Muscle of arm (tissue), 12 donors: ENCODE data around the gene VGF. TPM values are rescaled to one million over a fixed set of nuclear protein-coding genes. Genes with fewer than 3 reads are reported as not detected.

ENCODE experiments used
- DNase-seq: peaks from one replicate; pipeline ENCODE4 v3.0.0-alpha.2; 2013
- polyA plus RNA-seq, 12 donors: library from polyadenylated mRNA; unstranded; fragments of 120-200 nt; gene quantifications; one replicate each; pipeline ENCODE4 v1.2.1, GENCODE V29; 2013; ENCODE audit not compliant: insufficient read length in 12 of 12

VGF gene
- polyA plus RNA-seq, 12 donors: not detected

- DNase-seq: no peak
Observed at GRCh38 chr7:101186194-101186593, 20.8 kb upstream of the VGF start.

- no peak for DNase-seq
Observed at GRCh38 chr7:101185258-101185839, 20.0 kb upstream of the VGF start.

GRCh38 chr7:101180130-101180755, 14.9 kb upstream of the VGF start, which contains the start of gene NAT16:
Gene NAT16, minus strand, starts transcription at chr7:101180293. Its CDS starts 5,486 bp downstream, at chr7:101174807.
- DNase-seq: no peak

- no peak for DNase-seq
Observed at GRCh38 chr7:101179713-101180112, 14.3 kb upstream of the VGF start.

- no peak for DNase-seq
Observed at GRCh38 chr7:101179117-101179516, 13.7 kb upstream of the VGF start.

DNA sequence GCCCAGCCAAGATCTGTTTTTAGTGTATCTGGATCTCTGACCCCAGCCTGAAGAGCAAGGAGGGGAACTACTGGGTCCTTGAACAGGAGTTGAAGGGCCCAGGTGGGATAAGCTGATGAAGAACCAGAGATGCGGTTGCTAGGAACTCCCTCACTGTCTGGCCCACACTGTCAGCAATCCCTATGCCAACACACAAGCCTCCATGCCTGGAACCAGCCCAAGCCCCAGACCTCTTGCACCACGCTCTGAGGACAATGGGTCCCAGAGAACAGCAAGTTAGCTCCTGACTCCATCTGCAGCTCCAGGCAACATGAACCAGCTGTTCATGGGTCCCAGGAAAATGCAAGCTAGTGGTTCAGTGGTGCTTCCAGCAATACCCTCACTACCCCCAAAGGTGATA, 12.3 kb upstream of the VGF start:
- no peak for DNase-seq

DNA sequence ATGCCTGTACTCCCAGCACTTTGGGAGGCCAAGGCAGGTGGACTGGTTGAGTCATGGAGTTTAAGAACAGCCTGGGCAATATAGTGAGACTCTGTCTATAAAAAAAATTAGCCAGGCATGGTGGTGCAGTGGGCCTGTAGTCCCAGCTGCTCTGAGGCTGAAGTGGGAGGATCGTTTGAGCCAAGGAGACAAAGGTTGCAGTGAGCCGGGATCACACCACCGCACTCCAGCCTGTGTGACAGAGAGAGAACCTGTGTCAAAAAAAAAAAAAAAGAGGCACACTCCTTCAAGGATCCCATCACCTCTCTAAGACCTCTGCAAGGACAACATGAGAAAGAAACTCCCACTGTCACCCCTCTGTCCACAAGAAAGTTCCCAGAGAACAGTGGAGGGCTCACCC, 10.3 kb upstream of the VGF start:
- DNase-seq: no peak

DNA sequence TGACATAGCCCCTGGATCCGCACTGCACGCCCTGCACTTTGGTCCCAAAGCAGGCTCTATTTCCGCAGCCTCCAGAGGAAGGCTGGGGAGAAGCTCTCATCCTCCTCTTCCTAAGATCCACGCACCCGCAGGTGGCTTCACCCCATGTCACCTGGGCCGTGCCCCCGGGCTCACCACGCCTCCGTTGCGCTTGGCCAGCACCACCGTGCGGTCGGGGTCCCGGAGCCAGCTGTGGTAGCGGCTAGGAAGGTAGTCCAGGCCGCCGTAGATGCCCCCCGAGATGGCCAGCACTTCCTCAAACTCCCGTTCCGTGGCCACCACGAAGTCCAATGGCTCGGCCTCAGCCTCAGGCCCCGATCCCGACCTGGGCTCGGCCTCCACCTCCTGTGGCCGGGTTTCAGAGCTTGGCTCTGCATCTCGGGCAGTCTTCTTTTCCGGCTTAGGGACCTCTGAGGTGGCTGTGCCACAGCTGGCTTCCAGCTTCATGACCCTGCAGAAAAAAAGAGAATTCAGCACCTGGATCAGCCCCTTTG, 9.0 kb upstream of the VGF start:
- DNase-seq: no peak

- no peak for DNase-seq
Observed at GRCh38 chr7:101173752-101174244, 8.4 kb upstream of the VGF start.

GRCh38 chr7:101172854-101173751, 7.7 kb upstream of the VGF start:
- no peak for DNase-seq

GRCh38 chr7:101172005-101172853, 6.9 kb upstream of the VGF start:
- no peak for DNase-seq

DNA sequence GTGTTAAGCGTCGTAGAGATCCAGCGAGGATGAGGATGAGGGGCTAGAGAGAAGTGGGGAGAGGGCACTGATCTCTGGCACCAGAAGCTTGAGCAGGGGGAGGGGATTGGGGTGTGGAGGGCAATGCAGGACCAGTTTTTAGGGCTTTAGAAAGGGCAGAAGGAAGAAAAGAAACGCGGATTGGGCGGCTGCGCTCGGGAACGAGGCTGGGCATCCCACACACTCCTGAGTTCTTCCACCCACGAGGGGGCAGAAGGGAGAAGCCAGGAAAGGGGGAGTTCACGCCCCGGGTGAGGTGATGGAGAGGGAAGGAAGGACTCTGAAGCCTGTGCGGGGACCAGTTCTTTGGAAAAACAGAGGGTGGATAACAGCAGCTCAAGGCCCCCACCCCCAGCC, 6.1 kb upstream of the VGF start:
- DNase-seq: no peak

DNA sequence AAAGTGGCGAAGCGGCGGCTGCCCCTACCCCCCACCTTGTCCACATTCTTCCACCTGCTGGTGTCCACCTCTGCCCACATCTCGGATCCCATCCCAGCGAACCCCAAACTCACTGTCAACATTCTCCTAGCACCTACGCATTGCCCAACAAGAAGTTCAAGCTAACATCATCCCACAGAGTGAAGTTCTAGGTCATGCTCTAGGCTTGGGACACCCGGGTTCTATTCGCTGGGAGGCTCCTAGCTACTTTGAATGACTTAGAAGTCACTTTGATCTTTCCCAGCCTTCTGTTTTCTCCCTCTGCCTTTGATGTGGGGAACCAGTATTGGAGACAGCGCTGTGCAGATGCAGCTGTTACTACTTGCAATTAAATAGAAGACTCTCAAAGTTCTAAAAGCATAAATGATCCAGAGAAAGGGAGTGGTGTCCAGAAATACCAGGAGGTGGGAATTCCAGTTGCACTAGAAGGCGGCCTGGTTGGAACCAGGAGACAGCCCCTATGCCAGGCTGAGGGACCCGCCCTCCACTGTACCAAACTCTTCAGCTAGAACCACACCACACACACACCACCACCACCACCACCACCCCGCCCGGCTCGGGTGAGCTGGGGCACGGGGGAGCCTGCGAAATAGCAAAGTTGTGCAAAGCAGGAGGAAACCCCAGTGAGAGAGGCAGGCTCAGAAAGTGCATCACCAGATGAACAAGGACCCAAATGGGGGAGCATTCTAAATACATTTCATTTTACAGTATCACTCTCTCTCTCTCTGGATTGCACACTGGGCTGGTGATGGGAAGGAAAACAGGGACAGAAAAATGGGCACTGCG, 5.5 kb upstream of the VGF start:
- DNase-seq: no peak

GRCh38 chr7:101169838-101170551, 4.6 kb upstream of the VGF start:
- peak; percentile 54 for DNase-seq

DNA sequence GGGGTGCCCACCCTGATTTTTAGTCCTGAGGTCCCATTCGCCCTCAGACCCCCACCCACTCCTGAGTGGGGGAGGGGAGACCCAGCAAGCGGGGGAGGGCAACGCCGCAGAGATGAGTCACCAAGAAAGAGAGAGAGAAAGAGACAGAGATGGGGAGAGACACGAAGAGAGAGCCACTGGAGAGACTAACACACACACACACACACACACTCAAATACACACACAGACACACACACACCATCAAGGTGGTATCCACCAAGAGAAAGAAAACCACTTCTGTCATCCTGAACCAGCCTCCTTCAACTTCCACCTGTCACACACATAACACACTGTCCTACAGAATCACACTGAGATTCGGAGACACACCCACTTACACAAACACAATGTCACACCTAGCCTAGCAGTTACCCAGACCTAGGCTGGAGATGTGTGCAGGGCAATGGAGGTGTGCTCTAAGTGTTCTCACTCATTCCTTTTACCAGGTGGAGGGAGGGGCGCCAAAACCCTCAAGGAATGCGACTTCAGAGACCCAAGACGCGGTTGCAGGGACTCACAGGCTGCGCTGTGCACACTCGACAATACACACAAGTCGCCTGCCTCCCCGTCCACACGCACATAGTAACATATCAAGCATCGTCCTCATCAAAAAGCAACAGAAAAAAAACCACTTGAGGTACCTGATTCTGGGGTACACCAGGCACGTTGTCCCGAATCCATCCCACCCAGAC, 3.9 kb upstream of the VGF start:
- DNase-seq: no peak

DNA sequence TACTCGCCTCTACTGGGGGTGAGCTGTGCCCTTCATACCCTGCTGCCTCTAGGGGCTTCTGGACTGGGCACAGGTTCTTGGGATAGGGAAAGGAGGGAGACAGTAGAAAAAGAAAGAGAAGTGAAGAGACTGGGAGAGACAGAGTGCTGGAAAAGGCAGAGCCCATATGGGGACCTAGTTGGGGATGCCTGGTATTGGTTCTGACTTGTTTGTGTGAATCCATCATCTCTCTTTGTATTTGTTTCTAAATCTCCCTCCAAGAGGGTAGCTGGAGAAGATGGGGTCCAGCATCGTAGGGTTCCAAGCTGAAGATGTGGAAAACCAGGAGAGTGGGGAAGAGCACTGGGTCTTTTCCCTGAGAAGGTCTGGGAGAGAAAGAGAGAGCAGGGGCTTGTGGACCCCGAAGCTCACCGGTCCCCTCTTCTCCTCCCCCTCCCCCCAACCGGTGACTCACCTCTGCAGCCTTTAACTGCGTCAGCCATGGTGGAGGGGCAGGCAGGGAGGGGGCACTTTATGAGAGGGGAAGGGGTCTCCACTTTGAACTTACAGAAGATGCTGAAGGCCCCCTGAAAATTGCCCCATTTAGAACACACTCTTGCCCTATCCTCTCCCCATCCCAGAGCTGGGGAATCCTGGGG, 3.2 kb upstream of the VGF start:
- no peak for DNase-seq

DNA sequence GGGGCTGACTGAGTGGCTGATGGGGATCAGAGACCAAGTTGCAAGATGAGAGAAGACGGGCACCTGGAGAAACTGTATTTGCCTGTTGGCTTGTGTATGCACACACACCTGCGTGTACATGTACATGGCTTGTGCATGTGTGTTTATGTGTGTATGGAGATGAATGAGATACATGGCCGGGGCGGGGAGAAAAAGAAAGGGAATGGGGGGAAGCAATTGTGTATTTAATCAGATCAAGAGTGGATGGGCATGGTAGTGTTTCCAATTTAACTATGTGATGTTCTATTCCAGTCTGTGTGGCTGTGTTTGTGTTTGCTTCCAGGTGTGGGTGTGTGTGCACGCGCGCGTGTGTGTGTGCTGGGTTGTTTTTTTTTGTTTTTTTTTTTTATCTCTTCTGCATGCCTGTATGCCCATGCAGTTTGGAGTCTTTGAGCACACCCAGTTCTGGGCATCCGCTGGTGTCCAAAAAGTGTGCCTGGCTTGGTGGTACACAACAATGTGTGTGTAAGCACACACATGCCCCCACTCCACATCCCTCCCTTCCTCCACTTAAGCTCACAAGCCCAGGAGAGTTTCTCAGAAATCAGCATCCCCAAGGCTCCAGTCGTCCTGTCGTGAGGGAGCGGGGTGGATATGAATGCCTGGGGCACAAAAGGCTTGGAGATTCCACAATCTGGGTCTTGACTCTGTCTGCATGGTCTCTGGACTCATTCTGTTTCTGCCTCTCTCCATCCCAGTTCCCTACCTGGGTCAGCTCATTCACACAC, 2.5 kb upstream of the VGF start:
- no peak for DNase-seq
